Neural progenitor cell (in vitro differentiated cells): ENCODE results near the gene NDRG3.

ENCODE experiments used
- CTCF ChIP-seq: fragments of 200-600 bp; sonication (generic); IDR thresholded peaks from 2 replicates; pipeline ENCODE4 v1.5.1; 2017; ENCODE audit warnings: antibody characterized with exemption, mild to moderate bottlenecking
- EZH2 ChIP-seq: fragments of 200-600 bp; sonication (generic); IDR thresholded peaks from 2 replicates; pipeline ENCODE4 v1.6.1; 2017; ENCODE audit warnings: antibody characterized with exemption, mild to moderate bottlenecking, moderate library complexity

GRCh38 chr20:36784900-36785299 lies 39.0 kb upstream of the NDRG3 start:
- no peak for TF ChIP-seq EZH2
- TF ChIP-seq CTCF, result no peak
